A673 (cell line): ENCODE data around the gene REV3L.

ENCODE experiments used
- EZH2 ChIP-seq: fragments of 200-600 bp; sonication (generic); IDR thresholded peaks from 2 replicates; pipeline ENCODE4 v1.6.1; 2017; ENCODE audit warnings: borderline replicate concordance, low read depth, mild to moderate bottlenecking, mixed read lengths, antibody characterized with exemption, low read length; ENCODE audit not compliant: poor library complexity, severe bottlenecking
- TF ChIP-seq, protein P1 (sequence below): fragments of 300-800, 200-600 bp; sonication (generic); conservative IDR thresholded peaks from 2 replicates; pipeline ENCODE4 v1.5.1; 2017; ENCODE audit warnings: low read depth, mild to moderate bottlenecking, antibody characterized with exemption, low read length, moderate library complexity, mixed read lengths

DNA sequence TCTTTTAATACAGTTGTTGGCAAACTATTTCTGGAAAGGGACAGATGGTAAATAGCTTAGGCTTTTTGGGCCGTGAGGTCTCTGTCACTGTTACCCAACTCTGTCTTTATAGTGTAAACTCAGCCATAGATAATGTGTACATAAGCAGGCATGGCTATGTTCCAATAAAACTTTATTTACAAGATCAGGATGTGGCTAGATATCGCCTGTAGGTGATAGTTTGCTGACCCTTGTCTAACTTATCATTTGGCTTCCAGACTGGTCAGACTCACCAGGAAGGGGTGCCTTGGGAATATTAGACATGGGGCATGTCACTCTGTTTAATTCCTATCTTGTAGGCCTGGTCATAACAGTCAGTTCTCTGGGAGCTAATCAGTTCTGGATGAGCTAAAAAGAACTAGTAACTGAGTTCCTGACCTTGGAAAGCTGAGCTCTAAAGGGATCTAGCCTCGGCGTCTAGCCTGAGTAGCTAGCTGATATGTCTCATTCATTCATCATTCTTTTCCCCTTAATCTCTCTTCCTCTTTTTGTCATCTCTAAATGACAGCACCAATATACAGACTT lies 232.1 kb downstream of the REV3L start:
- TF ChIP-seq, protein P1, sequence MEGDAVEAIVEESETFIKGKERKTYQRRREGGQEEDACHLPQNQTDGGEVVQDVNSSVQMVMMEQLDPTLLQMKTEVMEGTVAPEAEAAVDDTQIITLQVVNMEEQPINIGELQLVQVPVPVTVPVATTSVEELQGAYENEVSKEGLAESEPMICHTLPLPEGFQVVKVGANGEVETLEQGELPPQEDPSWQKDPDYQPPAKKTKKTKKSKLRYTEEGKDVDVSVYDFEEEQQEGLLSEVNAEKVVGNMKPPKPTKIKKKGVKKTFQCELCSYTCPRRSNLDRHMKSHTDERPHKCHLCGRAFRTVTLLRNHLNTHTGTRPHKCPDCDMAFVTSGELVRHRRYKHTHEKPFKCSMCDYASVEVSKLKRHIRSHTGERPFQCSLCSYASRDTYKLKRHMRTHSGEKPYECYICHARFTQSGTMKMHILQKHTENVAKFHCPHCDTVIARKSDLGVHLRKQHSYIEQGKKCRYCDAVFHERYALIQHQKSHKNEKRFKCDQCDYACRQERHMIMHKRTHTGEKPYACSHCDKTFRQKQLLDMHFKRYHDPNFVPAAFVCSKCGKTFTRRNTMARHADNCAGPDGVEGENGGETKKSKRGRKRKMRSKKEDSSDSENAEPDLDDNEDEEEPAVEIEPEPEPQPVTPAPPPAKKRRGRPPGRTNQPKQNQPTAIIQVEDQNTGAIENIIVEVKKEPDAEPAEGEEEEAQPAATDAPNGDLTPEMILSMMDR, result no peak
- no peak for TF ChIP-seq EZH2
